H1 (cell line): ENCODE data around the gene ERVW-1.

ENCODE experiments used
- NRF1 ChIP-seq: IDR thresholded peaks from 2 replicates; pipeline ENCODE4 v1.6.1; 2011; ENCODE audit warnings: mild to moderate bottlenecking, low read depth, low read length, improper control_type of control experiment
- POLR2A ChIP-seq, 2 experiments: IDR thresholded peaks; 1 replicate in 1 of 2; 2 replicates in 1 of 2; pipeline ENCODE4 v1.6.1; 2011; ENCODE audit warnings: low read depth in 2 of 2, low read length in 2 of 2, mild to moderate bottlenecking in 2 of 2; ENCODE audit errors: control extremely low read depth in 1 of 2
- SRF ChIP-seq: IDR thresholded peaks from 2 replicates; pipeline ENCODE4 v1.6.1; 2011; ENCODE audit warnings: mild to moderate bottlenecking, low read depth, low read length, moderate library complexity
- ZNF274 ChIP-seq: IDR thresholded peaks from 2 replicates; pipeline ENCODE4 v1.7.0; 2012; ENCODE audit warnings: low read length, borderline replicate concordance; ENCODE audit errors: extremely low read depth
- TF ChIP-seq, protein P1 (sequence below), 3 experiments: IDR thresholded peaks; 1 replicate in 2 of 3; 2 replicates in 1 of 3; pipeline versions ENCODE4 v1.5.1 to v1.6.1; 2011; ENCODE audit warnings: low read length in 3 of 3, mild to moderate bottlenecking in 3 of 3, inconsistent platforms in 2 of 3, low read depth in 1 of 3, moderate library complexity in 1 of 3; ENCODE audit not compliant: insufficient read depth in 1 of 3; ENCODE audit errors: control extremely low read depth in 1 of 3
- TF ChIP-seq, protein P2 (sequence below): IDR thresholded peaks from 2 replicates; pipeline ENCODE4 v1.6.1; 2011; ENCODE audit warnings: low read length, improper control_type of control experiment
- TF ChIP-seq, protein P3 (sequence below): IDR thresholded peaks from 2 replicates; pipeline ENCODE4 v1.6.1; 2012; ENCODE audit warnings: low read length, inconsistent platforms
- TF ChIP-seq, protein P4 (sequence below): IDR thresholded peaks from 2 replicates; pipeline ENCODE4 v1.6.1; 2011; ENCODE audit warnings: low read depth, mild to moderate bottlenecking, low read length; ENCODE audit not compliant: insufficient read depth

DNA sequence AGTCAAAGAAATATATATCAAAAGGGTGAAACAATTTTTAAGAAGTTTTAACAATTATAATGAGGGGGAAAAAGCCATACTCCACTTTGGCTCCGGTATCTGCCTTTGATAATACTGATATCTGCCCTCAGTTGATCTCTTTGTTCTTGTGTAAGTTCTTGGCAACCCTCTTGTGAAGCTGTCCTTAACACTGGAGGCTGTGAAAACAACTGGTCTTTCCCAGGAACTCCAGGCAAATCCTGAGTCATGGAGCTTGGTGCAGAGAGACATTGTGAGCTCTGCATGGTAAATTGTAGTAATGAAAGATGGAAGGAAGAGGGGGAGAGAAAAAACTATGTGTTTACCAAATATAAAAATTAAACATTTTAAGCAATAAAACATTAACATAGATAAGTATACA is 11.9 kb upstream of the ERVW-1 start:
- TF ChIP-seq ZNF274 (no peak), SRF (no peak), NRF1 (no peak), POLR2A (IDR thresholded peaks at IDR 0.05; ENCODE audit: control extremely low read depth in 1 of 2, low read depth in 2 of 2, low read length in 2 of 2) (no peak)
- TF ChIP-seq, protein P1, sequence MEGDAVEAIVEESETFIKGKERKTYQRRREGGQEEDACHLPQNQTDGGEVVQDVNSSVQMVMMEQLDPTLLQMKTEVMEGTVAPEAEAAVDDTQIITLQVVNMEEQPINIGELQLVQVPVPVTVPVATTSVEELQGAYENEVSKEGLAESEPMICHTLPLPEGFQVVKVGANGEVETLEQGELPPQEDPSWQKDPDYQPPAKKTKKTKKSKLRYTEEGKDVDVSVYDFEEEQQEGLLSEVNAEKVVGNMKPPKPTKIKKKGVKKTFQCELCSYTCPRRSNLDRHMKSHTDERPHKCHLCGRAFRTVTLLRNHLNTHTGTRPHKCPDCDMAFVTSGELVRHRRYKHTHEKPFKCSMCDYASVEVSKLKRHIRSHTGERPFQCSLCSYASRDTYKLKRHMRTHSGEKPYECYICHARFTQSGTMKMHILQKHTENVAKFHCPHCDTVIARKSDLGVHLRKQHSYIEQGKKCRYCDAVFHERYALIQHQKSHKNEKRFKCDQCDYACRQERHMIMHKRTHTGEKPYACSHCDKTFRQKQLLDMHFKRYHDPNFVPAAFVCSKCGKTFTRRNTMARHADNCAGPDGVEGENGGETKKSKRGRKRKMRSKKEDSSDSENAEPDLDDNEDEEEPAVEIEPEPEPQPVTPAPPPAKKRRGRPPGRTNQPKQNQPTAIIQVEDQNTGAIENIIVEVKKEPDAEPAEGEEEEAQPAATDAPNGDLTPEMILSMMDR (IDR thresholded peaks at IDR 0.05; ENCODE audit: control extremely low read depth in 1 of 3, insufficient read depth in 1 of 3, low read depth in 1 of 3, low read length in 3 of 3): no peak
- TF ChIP-seq, protein P2, sequence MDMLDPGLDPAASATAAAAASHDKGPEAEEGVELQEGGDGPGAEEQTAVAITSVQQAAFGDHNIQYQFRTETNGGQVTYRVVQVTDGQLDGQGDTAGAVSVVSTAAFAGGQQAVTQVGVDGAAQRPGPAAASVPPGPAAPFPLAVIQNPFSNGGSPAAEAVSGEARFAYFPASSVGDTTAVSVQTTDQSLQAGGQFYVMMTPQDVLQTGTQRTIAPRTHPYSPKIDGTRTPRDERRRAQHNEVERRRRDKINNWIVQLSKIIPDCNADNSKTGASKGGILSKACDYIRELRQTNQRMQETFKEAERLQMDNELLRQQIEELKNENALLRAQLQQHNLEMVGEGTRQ: no peak
- TF ChIP-seq, protein P3, sequence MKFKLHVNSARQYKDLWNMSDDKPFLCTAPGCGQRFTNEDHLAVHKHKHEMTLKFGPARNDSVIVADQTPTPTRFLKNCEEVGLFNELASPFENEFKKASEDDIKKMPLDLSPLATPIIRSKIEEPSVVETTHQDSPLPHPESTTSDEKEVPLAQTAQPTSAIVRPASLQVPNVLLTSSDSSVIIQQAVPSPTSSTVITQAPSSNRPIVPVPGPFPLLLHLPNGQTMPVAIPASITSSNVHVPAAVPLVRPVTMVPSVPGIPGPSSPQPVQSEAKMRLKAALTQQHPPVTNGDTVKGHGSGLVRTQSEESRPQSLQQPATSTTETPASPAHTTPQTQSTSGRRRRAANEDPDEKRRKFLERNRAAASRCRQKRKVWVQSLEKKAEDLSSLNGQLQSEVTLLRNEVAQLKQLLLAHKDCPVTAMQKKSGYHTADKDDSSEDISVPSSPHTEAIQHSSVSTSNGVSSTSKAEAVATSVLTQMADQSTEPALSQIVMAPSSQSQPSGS: no peak
- TF ChIP-seq, protein P4, sequence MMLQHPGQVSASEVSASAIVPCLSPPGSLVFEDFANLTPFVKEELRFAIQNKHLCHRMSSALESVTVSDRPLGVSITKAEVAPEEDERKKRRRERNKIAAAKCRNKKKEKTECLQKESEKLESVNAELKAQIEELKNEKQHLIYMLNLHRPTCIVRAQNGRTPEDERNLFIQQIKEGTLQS: no peak
